A549 (cell line): ENCODE results near the gene SYNE4.

ENCODE experiments used
- BCL3 ChIP-seq: fragments of >200 bp; sonication (Bioruptor Twin); formaldehyde crosslinking; IDR thresholded peaks from 3 replicates; pipeline ENCODE4 v1.6.1; 2016
- CBX2 ChIP-seq: fragments of 200-600 bp; sonication (generic); IDR thresholded peaks from 2 replicates; pipeline ENCODE4 v1.6.1; 2016; ENCODE audit warnings: low read depth, mild to moderate bottlenecking, borderline replicate concordance
- CTCF ChIP-seq: fragments of >200 bp; sonication (Bioruptor Twin); formaldehyde crosslinking; IDR thresholded peaks from 3 replicates; pipeline ENCODE4 v1.5.1; 2016
- EP300 ChIP-seq, 2 experiments: fragments of >200 bp; sonication (Bioruptor Twin); formaldehyde crosslinking; IDR thresholded peaks; 2 replicates in 1 of 2; 3 replicates in 1 of 2; pipeline ENCODE4 v1.6.1; 2016 to 2017
- JUN ChIP-seq, 2 experiments: fragments of >200 bp; sonication (Bioruptor Twin); formaldehyde crosslinking; IDR thresholded peaks; 2 replicates in 1 of 2; 3 replicates in 1 of 2; pipeline ENCODE4 v1.6.1; 2016 to 2017
- POLR2A ChIP-seq: IDR thresholded peaks from 2 replicates; pipeline ENCODE4 v1.6.1; 2012; ENCODE audit warnings: mild to moderate bottlenecking, low read length
- REST ChIP-seq: fragments of 200-600 bp; sonication (generic); IDR thresholded peaks from 2 replicates; pipeline ENCODE4 v1.6.1; 2016; ENCODE audit warnings: antibody characterized with exemption, mild to moderate bottlenecking, moderate library complexity
- RNF2 ChIP-seq: fragments of 200-600 bp; sonication (generic); IDR thresholded peaks from 2 replicates; pipeline ENCODE4 v1.6.1; 2016; ENCODE audit warnings: low read depth, mild to moderate bottlenecking, antibody characterized with exemption, moderate library complexity, borderline replicate concordance
- USF2 ChIP-seq: fragments of 450-650 bp; IDR thresholded peaks from 2 replicates; pipeline ENCODE4 v1.6.1; 2014; ENCODE audit warnings: antibody characterized with exemption

GRCh38 chr19:36054119-36054732 lies 45.6 kb upstream of the SYNE4 start, which contains the start of gene THAP8:
- no peak for TF ChIP-seq CBX2
- peak; percentile 100 for TF ChIP-seq USF2
- TF ChIP-seq CTCF = peak; percentile 54
- TF ChIP-seq EP300 (IDR thresholded peaks at IDR 0.05) = no peak; a peak in 1 of 5 replicates
- TF ChIP-seq BCL3 = peak; percentile 91; the same call in 2 of the 3 replicates
- TF ChIP-seq REST = no peak
- TF ChIP-seq POLR2A = peak; percentile 93
- TF ChIP-seq JUN (IDR thresholded peaks at IDR 0.05) = peak; percentile 44 to 91
- TF ChIP-seq RNF2 = no peak
